ENCODE measurements around the gene KCNMA1.

Gene KCNMA1

DNA sequence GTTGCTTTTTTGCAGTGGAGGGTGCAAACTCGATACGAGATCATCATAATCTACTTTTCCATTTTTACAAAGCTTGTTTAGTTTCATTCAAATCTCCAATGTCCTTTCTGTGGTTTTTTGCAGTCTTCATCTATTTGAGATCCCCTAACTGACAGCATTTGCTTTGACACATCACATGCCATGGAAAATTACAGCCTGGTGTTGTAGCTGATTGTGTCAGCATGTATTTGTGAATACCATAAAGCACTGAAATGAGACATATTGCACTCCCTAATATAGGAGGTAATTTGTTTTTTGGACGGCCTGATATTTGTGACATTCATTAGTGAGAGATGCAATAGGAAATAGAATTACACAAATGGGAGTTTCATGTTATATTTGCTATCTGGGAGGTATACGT, 620.8 kb downstream of the KCNMA1 start:
- Histone ChIP-seq H3K27ac (ENCODE audit: low read length, poor library complexity, severe bottlenecking) (no peak overlapping the region), H2AFZ (ENCODE audit: low read depth, low read length) (no peak overlapping the region), H3K79me1 (replicated peaks; ENCODE audit: low read length, poor library complexity, severe bottlenecking) (no peaks in the 10 kb centered on the region), H3K23ac (ENCODE audit: low read length in 2 of 2) (no peak overlapping the region), H3K4me1 (ENCODE audit: control insufficient read depth, insufficient read depth, low read depth, low read length) (no peaks in the 10 kb centered on the region), H3K4ac (ENCODE audit: low read depth in 1 of 2, low read length in 2 of 2) (no peak overlapping the region), H3K9me3 (ENCODE audit: control insufficient read depth, low read length) (no peaks in the 10 kb centered on the region), H3K36me3 (ENCODE audit: control insufficient read depth in 1 of 2, insufficient read depth in 2 of 2, low read depth in 1 of 2, low read length in 2 of 2) (no peaks in the 10 kb centered on the region), H3K9ac (ENCODE audit: low read length) (peak overlapping the region; percentile 62), H2BK120ac (ENCODE audit: low read depth, low read length) (no peak overlapping the region), H3K27me3 (ENCODE audit: control insufficient read depth in 1 of 2, insufficient read depth in 1 of 2, low read length in 2 of 2) (no peaks in the 10 kb centered on the region), H3K4me2 (ENCODE audit: low read length, poor library complexity, severe bottlenecking) (no peak overlapping the region), H4K8ac (ENCODE audit: low read length) (no peak overlapping the region), H2AK5ac (ENCODE audit: low read length, severe bottlenecking) (no peak overlapping the region), H2BK15ac (ENCODE audit: low read depth, poor library complexity, severe bottlenecking) (no peak overlapping the region), H4K91ac (ENCODE audit: low read length) (no peak overlapping the region), H3K18ac (ENCODE audit: low read depth in 1 of 2, low read length in 2 of 2) (no peak overlapping the region), H2BK5ac (ENCODE audit: low read depth, low read length, poor library complexity, severe bottlenecking) (no peak overlapping the region), H2BK12ac (ENCODE audit: low read length in 2 of 2) (no peak overlapping the region), H3K14ac (ENCODE audit: low read length in 2 of 2) (no peak overlapping the region), H3K4me3 (ENCODE audit: insufficient read depth in 1 of 2, low read depth in 1 of 2, low read length in 2 of 2) (no peak overlapping the region)
- WGBS: 90% methylated on average over 4 of the region's 4 CpGs
- DNase-seq: no peak

DNA sequence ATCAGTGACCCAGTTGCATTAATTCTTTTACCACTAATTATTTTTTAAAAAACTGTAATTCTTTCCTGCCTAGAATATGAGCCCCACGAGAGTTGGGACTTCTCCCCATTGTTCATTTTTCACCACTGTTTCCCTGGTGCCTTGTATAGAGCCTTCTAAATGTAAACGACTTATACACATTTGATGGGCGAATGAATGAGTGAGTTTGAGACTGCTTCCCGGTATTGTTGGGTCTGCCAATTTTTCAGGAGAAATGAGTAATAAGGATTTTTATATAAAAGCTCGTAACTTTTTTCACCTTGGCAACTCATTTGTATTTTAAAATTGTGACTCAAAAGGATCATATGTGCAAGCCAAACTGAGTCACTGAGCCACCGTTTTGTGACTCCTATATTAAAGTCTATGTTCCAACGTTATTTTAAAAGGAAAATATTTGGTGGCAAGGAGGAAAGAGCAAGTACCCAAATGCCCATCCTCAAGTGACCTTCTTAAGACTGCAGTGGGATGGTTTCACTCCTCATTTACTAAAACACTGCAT, 621.3 kb downstream of the KCNMA1 start:
- H4K91ac ChIP-seq (ENCODE audit: low read length): no peak overlapping the region
- H4K8ac ChIP-seq (ENCODE audit: low read length): no peak overlapping the region
- H3K4ac ChIP-seq (ENCODE audit: low read depth in 1 of 2, low read length in 2 of 2): no peak overlapping the region
- H2AK5ac ChIP-seq (ENCODE audit: low read length, severe bottlenecking): no peak overlapping the region
- no peak overlapping the region for H3K27ac ChIP-seq (ENCODE audit: low read length, poor library complexity, severe bottlenecking)
- H2BK12ac ChIP-seq (ENCODE audit: low read length in 2 of 2): no peak overlapping the region
- H3K36me3 ChIP-seq (ENCODE audit: control insufficient read depth in 1 of 2, insufficient read depth in 2 of 2, low read depth in 1 of 2, low read length in 2 of 2): no peaks in the 10 kb centered on the region
- H3K14ac ChIP-seq (ENCODE audit: low read length in 2 of 2): no peak overlapping the region
- H2BK15ac ChIP-seq (ENCODE audit: low read depth, poor library complexity, severe bottlenecking): no peak overlapping the region
- H2BK5ac ChIP-seq (ENCODE audit: low read depth, low read length, poor library complexity, severe bottlenecking): no peak overlapping the region
- no peak overlapping the region for H3K4me2 ChIP-seq (ENCODE audit: low read length, poor library complexity, severe bottlenecking)
- no peaks in the 10 kb centered on the region for H3K9me3 ChIP-seq (ENCODE audit: control insufficient read depth, low read length)
- H3K9ac ChIP-seq (ENCODE audit: low read length): peak overlapping the region; percentile 62
- H3K23ac ChIP-seq (ENCODE audit: low read length in 2 of 2): no peak overlapping the region
- H3K79me1 ChIP-seq (replicated peaks; ENCODE audit: low read length, poor library complexity, severe bottlenecking): no peaks in the 10 kb centered on the region
- no peaks in the 10 kb centered on the region for H3K4me1 ChIP-seq (ENCODE audit: control insufficient read depth, insufficient read depth, low read depth, low read length)
- no peak overlapping the region for H3K4me3 ChIP-seq (ENCODE audit: insufficient read depth in 1 of 2, low read depth in 1 of 2, low read length in 2 of 2)
- H2BK120ac ChIP-seq (ENCODE audit: low read depth, low read length): no peak overlapping the region
- WGBS: 94% methylated on average over 7 of the region's 7 CpGs
- no peak overlapping the region for H2AFZ ChIP-seq (ENCODE audit: low read depth, low read length)
- no peaks in the 10 kb centered on the region for H3K27me3 ChIP-seq (ENCODE audit: control insufficient read depth in 1 of 2, insufficient read depth in 1 of 2, low read length in 2 of 2)
- no peak for DNase-seq
- no peak overlapping the region for H3K18ac ChIP-seq (ENCODE audit: low read depth in 1 of 2, low read length in 2 of 2)

DNA sequence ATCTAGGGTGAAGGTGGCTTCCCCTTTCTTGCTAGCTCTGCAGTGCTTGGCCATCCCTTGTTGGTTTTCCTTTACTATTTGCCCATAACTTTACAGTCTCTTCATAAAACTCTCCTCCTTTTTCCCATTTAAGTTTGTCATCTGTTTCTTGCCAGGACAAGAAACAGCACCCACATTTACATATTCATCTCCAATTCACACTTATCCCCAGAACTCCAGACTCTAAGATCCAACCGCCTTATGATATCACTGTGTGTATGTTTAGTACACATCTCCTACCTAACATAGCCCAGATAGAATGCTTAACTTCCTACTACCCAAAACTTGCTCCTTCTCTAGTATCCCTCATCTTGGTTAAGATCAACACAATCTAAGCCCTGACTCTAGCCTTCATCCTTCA, 622.2 kb downstream of the KCNMA1 start:
- no peaks in the 10 kb centered on the region for H3K27me3 ChIP-seq (ENCODE audit: control insufficient read depth in 1 of 2, insufficient read depth in 1 of 2, low read length in 2 of 2)
- WGBS: 97% methylated on average over 1 of the region's 1 CpG
- H2BK15ac ChIP-seq (ENCODE audit: low read depth, poor library complexity, severe bottlenecking): no peak overlapping the region
- no peak overlapping the region for H3K9ac ChIP-seq (ENCODE audit: low read length)
- H2AFZ ChIP-seq (ENCODE audit: low read depth, low read length): no peak overlapping the region
- no peak overlapping the region for H3K4me2 ChIP-seq (ENCODE audit: low read length, poor library complexity, severe bottlenecking)
- H3K4ac ChIP-seq (ENCODE audit: low read depth in 1 of 2, low read length in 2 of 2): no peak overlapping the region
- no peak for DNase-seq
- no peaks in the 10 kb centered on the region for H3K4me1 ChIP-seq (ENCODE audit: control insufficient read depth, insufficient read depth, low read depth, low read length)
- no peak overlapping the region for H3K27ac ChIP-seq (ENCODE audit: low read length, poor library complexity, severe bottlenecking)
- H3K9me3 ChIP-seq (ENCODE audit: control insufficient read depth, low read length): no peaks in the 10 kb centered on the region
- H2BK12ac ChIP-seq (ENCODE audit: low read length in 2 of 2): no peak overlapping the region
- H2AK5ac ChIP-seq (ENCODE audit: low read length, severe bottlenecking): no peak overlapping the region
- H3K4me3 ChIP-seq (ENCODE audit: insufficient read depth in 1 of 2, low read depth in 1 of 2, low read length in 2 of 2): no peak overlapping the region
- H3K14ac ChIP-seq (ENCODE audit: low read length in 2 of 2): no peak overlapping the region
- no peak overlapping the region for H4K8ac ChIP-seq (ENCODE audit: low read length)
- no peak overlapping the region for H2BK5ac ChIP-seq (ENCODE audit: low read depth, low read length, poor library complexity, severe bottlenecking)
- no peak overlapping the region for H4K91ac ChIP-seq (ENCODE audit: low read length)
- H3K79me1 ChIP-seq (replicated peaks; ENCODE audit: low read length, poor library complexity, severe bottlenecking): no peaks in the 10 kb centered on the region
- H2BK120ac ChIP-seq (ENCODE audit: low read depth, low read length): no peak overlapping the region
- H3K18ac ChIP-seq (ENCODE audit: low read depth in 1 of 2, low read length in 2 of 2): no peak overlapping the region
- H3K36me3 ChIP-seq (ENCODE audit: control insufficient read depth in 1 of 2, insufficient read depth in 2 of 2, low read depth in 1 of 2, low read length in 2 of 2): no peaks in the 10 kb centered on the region
- no peak overlapping the region for H3K23ac ChIP-seq (ENCODE audit: low read length in 2 of 2)

DNA sequence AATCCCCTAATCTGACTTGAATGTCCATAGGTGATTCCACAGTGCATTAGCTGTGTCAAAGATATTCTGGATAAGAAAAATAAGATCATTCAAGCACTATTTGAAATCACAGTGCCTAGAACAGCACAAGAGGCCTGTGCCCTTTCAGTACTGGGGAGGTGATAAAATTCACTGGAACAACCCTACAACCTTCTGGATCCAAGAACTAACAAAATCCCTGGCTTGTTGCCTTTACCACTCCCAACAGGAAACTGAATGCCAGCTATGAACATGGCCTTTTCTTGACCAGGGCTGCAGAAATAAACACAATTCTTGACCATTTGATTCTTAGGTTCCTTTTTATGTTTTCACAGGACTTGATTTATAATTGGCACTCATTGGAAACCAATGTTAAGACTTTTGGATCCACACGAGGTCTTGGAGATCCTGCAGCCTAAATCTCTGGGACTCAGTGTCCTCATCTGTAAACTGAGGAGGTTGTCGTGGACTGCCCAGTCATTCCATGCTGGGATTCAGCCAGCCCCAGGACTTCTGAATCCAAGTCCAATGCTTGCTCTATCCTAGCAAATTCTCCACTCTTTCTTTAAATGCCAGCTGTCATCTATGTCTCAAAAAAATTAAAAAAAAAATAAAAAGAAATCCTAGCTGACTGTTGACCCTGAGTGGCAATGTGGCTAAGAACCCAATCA, 624.7 kb downstream of the KCNMA1 start:
- Histone ChIP-seq H2AK5ac (ENCODE audit: low read length, severe bottlenecking) (no peak overlapping the region), H3K9ac (ENCODE audit: low read length) (peak overlapping the region; percentile 79), H3K27me3 (ENCODE audit: control insufficient read depth in 1 of 2, insufficient read depth in 1 of 2, low read length in 2 of 2) (no peaks in the 10 kb centered on the region), H3K4me3 (ENCODE audit: insufficient read depth in 1 of 2, low read depth in 1 of 2, low read length in 2 of 2) (no peak overlapping the region), H2BK5ac (ENCODE audit: low read depth, low read length, poor library complexity, severe bottlenecking) (no peak overlapping the region), H3K23ac (ENCODE audit: low read length in 2 of 2) (no peak overlapping the region), H3K18ac (ENCODE audit: low read depth in 1 of 2, low read length in 2 of 2) (no peak overlapping the region), H4K91ac (ENCODE audit: low read length) (no peak overlapping the region), H3K4me2 (ENCODE audit: low read length, poor library complexity, severe bottlenecking) (no peak overlapping the region), H3K14ac (ENCODE audit: low read length in 2 of 2) (no peak overlapping the region), H2BK120ac (ENCODE audit: low read depth, low read length) (no peak overlapping the region), H3K4me1 (ENCODE audit: control insufficient read depth, insufficient read depth, low read depth, low read length) (no peaks in the 10 kb centered on the region), H2BK12ac (ENCODE audit: low read length in 2 of 2) (no peak overlapping the region), H2BK15ac (ENCODE audit: low read depth, poor library complexity, severe bottlenecking) (no peak overlapping the region), H4K8ac (ENCODE audit: low read length) (no peak overlapping the region), H3K4ac (ENCODE audit: low read depth in 1 of 2, low read length in 2 of 2) (no peak overlapping the region), H3K27ac (ENCODE audit: low read length, poor library complexity, severe bottlenecking) (no peak overlapping the region), H3K9me3 (ENCODE audit: control insufficient read depth, low read length) (no peaks in the 10 kb centered on the region), H2AFZ (ENCODE audit: low read depth, low read length) (no peak overlapping the region), H3K79me1 (replicated peaks; ENCODE audit: low read length, poor library complexity, severe bottlenecking) (no peaks in the 10 kb centered on the region), H3K36me3 (ENCODE audit: control insufficient read depth in 1 of 2, insufficient read depth in 2 of 2, low read depth in 1 of 2, low read length in 2 of 2) (peaks cover 0 to 6% of the 10 kb centered on the region in 2 experiments)
- no peak for DNase-seq
- 95% methylated on average over 2 of the region's 2 CpGs for WGBS

Measured in mesenchymal stem cell (in vitro differentiated cells and primary cell).